HG03103 (cell line): ENCODE data around the gene C19orf12.

ENCODE experiments used
- ATAC-seq: cut with Tn5 transposase; IDR thresholded peaks from one replicate; pipeline ENCODE4 v1.9.1; 2021; ENCODE audit warnings: low read depth; ENCODE audit not compliant: unreplicated experiment

The C19orf12 gene

DNA sequence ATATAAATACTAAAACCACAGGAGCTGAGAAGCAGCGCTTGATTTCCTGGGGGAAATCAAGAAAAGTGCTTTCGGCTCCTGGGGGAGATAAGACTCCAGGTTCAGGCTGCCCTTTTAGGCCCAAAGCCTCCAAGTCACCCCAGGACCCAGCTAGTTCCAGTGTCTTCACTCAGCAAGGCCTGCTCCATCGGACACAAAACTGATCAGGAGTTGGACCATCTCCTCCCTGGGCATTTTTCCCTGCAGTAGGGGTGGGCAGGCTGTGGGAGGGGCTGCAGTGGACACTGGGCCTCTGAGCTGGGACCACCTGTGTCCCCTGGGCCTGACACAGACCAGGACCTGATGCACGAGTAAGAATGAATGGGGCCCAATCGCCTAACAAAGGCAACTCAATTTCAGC is 15.2 kb downstream of the C19orf12 start:
- ATAC-seq, result no peak

DNA sequence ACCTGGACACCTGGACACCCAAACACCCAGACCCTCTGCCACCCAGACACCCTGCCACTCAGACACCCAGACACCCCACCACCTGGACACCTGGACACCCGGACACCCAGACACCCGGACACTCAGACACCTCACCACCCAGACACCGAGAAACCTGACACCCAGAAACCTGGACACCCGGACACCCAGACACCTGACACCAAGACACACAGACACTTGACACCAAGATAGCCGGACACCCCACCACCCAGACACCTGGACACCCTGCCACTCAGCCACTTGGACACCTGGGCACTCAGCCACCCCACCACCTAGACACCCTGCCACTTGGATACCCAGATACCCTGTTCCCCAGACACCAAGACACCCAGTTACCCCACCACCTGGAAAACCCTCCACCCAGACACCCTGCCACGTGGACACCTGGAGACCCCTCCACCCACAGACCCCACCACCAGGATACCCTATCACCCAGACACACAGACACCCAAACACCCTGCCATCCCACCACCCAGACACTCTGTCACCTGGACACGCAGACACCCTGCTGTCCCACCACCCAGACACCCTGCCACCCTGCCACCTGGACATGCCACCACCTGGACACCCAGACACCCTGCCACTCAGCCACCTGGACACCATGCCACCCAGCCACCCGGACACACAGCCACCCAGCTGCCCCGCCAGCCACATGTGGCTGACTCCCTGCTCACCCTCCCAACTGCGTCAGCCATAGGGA is 17.4 kb downstream of the C19orf12 start:
- ATAC-seq, result no peak

DNA sequence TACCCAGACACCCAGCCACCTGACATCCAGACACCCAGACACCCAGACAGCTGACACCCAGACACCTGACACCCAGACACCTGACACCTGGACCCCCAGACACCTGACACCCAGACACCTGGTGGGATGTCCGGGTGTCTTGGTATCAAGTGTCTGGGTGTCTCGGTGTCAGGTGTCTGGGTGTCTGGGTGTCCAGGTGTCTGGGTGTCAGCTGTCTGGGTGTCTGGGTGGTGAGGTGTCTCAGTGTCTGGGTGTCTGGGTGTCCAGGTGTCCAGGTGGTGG is 18.6 kb downstream of the C19orf12 start:
- no peak for ATAC-seq

DNA sequence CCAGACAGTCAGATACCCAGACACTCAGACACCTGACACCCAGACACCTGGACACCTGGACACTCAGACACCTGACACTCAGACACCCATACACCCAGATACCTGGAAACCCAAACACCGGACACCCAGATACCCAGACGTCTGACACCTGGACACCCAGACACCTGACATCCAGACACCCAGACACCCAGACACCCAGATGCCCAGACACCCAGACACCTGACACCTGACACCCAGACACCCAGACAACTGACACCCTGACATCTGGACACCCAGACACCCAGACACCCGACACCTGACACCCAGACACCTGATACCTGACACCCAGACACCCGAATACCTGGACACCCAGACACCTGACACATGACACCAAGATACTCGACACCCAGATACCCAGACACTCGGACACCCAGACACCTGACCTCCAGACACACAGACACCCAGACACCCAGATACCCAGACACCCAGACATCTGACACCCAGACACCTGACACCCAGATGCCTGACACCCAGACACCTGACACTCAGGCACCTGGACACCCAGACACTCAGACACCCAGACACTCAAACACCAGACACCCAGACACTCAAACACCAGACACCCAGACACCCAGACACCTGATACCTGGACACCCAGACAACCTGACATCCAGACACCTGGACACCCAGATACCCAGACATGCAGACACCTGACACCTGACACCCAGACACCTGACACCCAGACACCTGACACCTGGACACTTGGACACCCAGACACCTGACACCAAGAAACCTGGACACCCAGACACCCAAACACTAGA is 19.1 kb downstream of the C19orf12 start:
- no peak for ATAC-seq

DNA sequence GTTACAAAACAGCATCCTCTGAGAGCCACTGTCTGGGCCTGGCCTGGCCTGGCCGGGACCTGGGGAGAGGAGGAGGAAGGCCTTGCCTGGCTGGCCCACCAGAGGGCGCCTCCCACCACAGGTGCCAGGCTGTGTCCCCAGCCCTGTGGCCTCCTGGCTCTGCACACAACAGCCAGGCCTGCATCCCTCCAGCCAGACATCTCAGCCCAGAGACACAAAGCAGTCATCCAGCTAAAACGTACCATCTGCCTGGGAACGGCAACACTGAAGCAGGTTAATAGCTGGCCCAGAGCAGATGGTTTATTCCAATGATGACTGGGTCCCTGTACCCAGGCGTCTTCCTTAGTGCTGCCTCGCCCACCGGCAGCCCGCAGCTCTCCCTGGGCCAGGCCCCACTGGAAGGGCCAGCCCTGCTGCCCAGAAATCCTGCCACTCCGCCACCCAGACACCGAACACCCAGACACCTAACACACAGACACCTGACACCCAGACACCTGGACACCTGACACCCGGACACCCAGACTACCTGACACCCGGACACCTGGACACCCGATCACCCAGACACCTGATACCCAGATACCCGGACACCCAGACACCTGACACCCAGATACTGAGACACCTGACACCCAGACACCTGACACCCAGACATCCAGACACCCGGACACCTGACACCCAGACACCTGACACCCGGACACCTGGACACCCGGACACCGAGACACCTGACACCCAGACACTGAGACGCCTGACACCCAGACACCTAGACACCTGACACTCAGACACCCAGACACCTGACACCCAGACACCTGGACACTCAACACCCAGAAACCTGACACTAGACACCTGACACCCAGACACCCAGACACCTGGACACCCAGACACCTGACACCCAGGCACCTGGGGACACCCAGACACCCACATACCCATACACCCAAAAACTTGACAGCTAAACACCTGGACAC is 20.1 kb downstream of the C19orf12 start:
- peak; percentile 92 for ATAC-seq

DNA sequence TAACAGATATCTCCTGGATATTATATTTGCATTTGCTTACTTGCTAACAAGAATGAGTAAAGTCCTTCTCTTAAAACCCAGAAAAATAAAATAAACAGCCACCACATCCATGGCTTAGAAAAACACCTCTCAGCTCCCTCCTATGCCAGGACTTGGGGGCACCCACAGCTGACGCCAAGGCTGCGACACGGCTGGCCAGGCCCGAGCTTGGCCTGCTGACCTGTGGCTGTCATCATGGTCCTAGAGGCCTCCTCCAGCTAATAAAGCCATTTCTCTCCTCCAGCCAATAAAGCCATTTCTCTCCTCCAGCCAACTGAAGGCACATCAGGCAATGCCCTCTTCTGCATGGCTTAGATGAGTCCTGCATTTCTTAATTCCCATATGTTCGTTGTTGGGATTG is 20.9 kb downstream of the C19orf12 start:
- ATAC-seq, result no peak

DNA sequence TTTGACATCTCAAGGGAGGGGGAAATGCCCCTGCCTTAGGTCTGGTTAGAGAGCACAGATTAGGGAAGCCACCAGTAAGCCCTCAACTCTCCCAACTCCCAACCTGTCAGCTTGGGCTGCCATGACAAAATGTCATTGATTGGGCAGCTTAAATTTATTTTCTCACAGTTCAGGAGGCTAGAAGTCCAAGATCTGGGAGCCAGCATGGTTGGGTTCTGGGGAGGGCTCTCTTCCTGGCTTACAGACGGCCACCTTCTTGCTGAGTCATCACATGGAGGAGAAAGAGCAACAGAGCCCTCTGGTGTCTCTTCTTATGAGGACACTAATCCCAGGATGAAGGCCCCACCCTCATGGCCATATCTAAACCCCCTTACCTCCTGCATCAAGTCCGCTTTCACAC is 24.2 kb downstream of the C19orf12 start:
- no peak for ATAC-seq

DNA sequence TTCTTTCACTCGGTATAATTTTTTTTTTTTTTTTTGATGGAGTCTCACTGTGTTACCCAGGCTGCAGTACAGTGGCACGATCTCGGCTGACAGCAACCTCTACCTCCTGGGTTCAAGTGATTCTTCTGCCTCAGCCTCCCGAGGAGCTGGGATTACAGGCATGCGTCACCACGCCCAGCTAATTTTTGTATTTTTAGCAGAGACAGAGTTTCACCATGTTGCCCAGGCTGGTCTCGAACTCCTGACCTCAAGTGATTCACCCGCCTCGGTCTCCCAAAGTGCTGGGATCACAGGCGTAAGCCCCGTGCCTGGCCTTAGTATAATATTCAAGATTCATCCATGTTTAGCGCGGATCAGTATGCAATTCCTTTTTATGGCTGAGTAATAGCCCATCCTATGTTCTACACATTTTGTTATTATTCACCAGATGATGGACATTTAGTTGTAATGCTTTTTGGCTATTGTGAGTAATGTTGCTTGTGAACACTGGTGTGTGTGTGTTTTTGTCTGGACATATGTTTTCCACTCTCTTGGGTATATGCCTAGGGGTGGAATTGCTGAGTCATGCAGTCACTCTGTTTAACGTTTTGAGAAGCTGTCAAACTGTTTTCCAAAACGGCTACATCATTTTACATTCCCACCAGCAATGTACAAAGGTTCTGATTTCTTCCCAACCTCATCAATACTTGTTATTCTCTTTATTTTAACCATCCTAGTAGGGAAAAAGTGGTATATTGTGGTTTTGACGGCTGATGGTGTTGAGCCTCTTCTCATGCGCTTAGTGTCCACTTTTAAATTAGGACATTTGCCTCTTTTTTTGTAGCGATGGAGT is 26.9 kb downstream of the C19orf12 start:
- no peak for ATAC-seq

DNA sequence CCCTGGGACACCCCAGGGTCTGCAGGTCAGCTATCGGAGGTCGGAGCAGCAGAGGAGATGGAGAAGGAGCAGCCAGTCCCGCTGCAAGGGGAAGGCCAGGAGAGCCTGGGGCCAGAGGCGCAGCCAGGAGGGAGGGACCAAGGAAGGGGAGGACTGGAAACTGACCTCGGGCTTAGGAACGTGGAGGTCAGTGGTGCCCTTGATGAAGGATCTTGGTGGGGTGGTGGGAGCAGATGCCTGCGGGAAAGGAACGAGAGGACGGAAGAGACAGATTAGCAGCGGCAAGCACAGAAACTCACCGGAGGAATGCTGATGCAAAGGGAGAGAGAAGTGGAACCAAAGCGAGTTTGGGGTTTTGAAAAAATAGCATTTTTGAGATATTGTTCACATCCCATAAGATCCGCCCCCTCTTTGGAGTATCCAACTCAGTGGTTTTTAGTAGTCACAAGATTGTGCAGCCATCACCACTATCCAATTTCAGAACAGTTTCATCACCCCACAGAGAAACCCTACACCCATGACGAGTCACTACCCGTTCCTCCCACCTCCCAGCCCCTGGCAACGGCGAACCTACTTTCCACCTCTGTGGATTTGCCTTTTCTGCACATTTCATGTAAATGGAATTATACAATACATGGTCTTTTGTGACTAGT is 27.7 kb downstream of the C19orf12 start:
- no peak for ATAC-seq

DNA sequence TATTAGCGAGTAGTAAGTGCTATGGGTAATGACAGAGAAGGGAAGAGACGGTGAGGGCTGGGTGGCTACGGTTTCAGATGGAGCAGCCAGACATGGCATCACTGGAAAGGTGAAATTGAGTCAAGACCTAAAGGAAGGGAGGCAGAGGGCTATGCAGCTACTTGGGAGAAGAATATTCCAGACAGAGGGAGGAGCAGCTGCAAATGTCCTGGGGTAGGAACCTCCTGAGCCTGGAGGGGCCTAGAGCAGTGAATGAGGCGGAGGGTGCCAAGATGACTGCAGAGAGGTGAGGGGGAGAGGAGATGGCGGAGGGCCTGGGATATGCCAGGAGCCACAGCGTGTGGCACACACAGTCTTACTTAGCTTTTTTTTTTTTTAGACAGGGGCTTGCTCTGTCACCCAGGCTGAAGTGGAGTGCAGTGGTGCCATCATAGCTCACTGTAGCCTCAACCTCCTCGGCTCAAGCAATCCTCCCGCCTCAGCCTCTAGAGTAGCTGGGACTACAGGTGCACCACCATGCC is 28.7 kb downstream of the C19orf12 start:
- ATAC-seq, result no peak

DNA sequence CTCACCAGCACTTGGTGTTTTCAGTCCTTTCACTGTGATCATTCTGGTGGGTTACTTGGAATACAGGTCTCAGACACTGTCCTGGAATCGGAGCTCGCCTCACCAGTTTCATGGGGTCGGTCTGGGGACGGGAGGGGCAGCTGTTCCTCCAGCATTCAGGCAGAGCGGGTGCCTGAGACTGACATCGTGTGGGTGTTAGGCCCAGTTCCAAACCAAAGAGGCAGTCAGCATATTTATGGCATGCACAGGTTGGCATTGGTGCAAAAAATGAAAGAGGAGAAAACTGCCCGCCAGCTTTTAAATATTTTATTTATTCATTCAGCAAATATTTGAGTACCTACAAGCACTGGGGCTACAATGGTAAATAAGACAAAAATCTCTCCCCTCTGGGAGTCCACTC is 29.7 kb downstream of the C19orf12 start:
- ATAC-seq, result no peak

DNA sequence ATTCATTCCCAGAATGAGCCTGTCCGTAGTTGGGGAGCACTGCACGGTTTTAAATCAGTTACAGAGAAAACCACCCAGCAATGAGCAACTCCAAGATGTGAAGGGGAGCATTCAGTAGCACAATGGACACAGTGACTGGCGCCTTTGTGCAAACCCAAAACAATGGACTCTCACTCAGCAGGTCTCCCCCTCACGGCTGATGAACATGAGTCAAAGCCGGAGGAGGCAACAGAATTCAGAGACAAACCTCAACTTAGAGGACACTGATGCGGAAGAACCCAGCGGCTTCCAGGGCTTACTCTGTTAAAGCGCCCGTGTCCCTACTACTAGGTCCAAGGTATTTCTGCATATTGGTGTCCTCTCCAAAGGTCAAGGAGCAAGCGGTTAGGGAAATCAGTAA is 32.1 kb downstream of the C19orf12 start:
- no peak for ATAC-seq

DNA sequence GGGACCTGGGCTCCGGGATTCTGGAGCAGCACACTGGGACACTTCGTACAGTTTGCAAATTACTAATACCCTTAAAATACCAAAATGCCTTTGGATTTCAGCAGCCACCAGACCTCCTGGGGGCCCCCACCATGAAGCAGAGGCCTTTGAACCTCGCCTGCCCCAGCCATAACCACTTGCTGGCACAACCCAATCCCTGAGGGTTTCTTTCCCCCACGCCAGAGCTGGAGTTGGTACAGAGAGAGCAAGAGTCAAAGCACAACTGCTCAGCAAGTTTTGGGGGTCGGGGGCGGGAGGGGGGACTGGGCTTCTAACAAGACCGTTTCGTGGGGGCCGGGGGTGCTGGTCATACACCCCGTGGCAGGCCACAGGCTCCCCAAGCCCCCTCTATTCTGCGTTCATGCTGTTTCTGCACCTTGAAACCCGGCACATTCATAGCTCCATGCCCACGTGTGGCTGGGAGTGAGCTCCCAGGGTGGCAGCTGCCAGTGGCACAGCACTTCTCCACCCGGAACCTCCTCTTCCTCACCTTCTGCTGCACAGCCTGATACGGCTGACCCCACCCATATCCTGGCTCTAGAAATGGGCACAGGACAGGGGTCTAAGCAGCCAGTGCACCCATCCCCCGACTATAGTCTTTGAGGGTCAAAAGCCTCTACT is 32.7 kb downstream of the C19orf12 start:
- ATAC-seq, result no peak

DNA sequence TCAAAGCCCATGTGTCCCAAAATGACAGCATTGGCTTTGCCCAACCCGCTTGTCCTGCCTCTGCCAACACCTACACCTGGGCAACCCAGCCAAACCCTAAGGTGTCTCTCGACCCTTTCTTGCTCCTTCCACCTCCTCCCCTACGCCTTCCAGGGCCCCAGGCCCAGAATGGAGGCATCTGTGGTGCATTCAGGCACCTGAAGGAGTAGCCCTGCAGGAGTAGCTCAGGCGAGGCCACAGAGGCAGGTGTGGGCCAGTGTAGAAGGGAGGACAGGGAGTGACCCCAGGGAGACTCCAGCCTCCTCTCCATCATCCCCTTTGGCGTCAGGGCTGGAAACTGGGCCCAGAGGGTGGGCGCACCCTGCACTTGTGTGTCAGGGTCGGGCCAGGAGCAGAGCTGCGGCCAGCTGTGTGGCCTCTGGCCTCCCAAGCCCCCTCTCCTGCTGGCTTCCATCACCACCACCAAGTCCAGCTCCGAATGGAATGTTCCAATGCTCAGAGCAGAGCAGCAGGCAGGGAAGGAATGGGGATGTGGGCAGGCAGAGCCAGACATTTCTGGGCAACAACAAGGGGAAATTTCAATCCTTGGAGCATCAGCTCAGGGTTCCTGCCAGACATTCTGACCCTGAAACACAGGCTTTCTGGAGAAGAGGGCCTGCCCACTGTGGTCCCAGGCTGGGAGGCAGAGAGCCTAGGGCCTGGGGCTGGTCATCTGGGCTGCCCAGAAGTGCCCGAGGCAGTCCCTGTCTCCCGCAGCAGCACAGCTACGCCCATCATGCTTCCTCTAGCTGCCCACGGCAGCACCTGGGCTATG is 33.4 kb downstream of the C19orf12 start:
- no peak for ATAC-seq

DNA sequence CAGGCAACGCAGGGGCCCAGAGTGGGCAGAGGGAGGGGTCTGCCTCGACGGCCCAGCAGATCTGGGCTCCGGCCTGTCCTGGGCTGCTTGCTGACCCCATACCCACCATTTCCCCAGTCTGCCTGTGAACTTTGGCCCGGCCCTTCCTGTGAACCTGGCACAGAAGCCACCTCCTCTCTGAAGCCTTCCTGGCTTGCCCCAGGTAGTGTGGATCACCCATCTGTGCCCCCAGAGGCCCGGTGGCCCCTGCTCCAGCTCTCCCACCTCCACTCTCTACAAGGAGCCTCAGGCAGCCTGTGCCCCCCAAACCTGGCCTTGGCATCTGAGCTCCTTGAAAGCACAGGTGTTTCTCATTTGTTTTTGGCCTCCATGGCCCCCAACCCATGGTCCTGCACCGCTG is 34.1 kb downstream of the C19orf12 start:
- no peak for ATAC-seq

DNA sequence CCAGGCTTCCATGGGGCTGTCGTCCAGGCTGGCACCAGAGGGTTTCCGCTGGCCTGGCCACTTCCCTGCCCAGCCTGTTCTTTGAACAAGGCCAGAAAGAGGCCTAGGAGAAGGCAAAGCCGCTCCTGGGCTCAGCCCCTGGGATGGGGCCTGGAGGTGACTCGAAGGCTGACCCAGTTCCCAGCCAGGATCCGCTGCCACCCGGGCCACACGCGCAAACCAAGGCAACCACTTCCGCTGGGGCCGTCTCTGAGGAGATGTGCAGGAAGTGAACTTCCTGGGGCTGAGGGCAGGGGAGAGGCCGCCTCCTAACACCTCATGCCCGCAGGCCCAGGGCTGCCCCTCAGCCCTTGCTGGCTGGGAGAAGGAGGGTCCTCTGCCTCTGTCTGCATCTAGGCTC is 34.6 kb downstream of the C19orf12 start:
- ATAC-seq, result no peak

DNA sequence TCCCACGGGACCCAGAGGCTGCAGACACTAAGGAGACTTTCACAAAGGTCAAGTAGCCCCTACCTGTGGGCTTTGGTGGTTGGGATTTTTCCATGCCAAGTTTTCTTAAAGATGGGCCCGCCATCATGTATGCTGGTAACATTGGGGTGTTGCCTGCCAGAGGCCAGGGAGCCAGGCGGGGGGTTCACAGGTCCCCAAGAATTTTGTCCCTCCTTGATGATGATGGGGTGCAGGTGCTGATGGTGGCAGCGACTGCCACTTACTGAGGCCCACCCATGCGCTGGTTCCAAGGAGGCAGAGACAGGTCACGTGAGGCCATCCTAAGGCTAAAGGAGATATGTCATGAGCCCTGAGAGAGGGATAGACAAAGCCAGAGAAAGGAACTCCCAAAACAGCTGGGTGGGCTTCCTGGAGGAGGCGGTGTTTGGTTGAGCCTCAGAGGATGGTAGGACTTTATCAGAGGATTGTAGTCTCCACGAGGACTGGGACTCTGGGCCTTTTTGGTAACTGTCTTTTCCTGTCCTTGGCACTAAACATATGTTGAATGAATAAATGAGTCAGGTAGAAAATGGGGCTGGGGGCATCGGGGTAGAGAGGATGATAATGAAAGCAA is 35.4 kb downstream of the C19orf12 start:
- no peak for ATAC-seq
